Loucy (cell line): ENCODE measurements around the gene FGF12.
"Not testable (repeated sequence)": the region's sequence is repeated elsewhere in the genome, so short reads cannot be mapped to it uniquely, and the experiment has no call there.

ENCODE experiments used
- H2AFZ ChIP-seq: fragments of 200-600 bp; sonication (generic); 2 replicates; pipeline ENCODE4 v1.6.0; 2016; ENCODE audit warnings: antibody characterized with exemption, mild to moderate bottlenecking, low read length, moderate library complexity
- H3F3A ChIP-seq: fragments of 200-600 bp; 2 replicates; pipeline ENCODE4 v1.6.0; 2016; ENCODE audit warnings: antibody characterized with exemption, low read depth, mild to moderate bottlenecking
- H3K27me3 ChIP-seq: fragments of 200-600 bp; sonication (generic); 2 replicates; pipeline ENCODE4 v1.6.1; 2014; ENCODE audit warnings: low read length, mild to moderate bottlenecking; ENCODE audit not compliant: insufficient read depth, poor library complexity, severe bottlenecking
- H3K36me3 ChIP-seq: fragments of 200-600 bp; sonication (generic); 2 replicates; pipeline ENCODE4 v1.6.1; 2016; ENCODE audit warnings: low read length; ENCODE audit not compliant: insufficient read depth
- H3K4me1 ChIP-seq: fragments of 200-600 bp; sonication (generic); 2 replicates; pipeline ENCODE4 v1.5.1; 2014; ENCODE audit warnings: low read length, mild to moderate bottlenecking; ENCODE audit not compliant: insufficient read depth, poor library complexity, severe bottlenecking
- H3K4me2 ChIP-seq: fragments of 200-600 bp; sonication (generic); 2 replicates; pipeline ENCODE4 v1.6.0; 2014; ENCODE audit warnings: antibody characterized with exemption, low read length, low read depth, mild to moderate bottlenecking; ENCODE audit not compliant: poor library complexity, severe bottlenecking
- H3K4me3 ChIP-seq: fragments of 200-600 bp; sonication (generic); 2 replicates; pipeline ENCODE4 v1.5.1; 2014; ENCODE audit warnings: low read length, mild to moderate bottlenecking, mixed read lengths; ENCODE audit not compliant: poor library complexity, severe bottlenecking
- H3K79me2 ChIP-seq: fragments of 200-600 bp; sonication (generic); 2 replicates; pipeline ENCODE4 v1.6.1; 2014; ENCODE audit warnings: low read length; ENCODE audit not compliant: insufficient read depth
- H3K9ac ChIP-seq: fragments of 200-600 bp; sonication (generic); 2 replicates; pipeline ENCODE4 v1.6.0; 2014; ENCODE audit warnings: mild to moderate bottlenecking, low read depth, low read length, moderate library complexity; ENCODE audit not compliant: poor library complexity, severe bottlenecking
- H3K9me2 ChIP-seq: fragments of 200-600 bp; sonication (generic); replicated peaks from 2 replicates; pipeline ENCODE4 v1.6.1; 2016; ENCODE audit warnings: low read depth, low read length, mixed read lengths
- H3K9me3 ChIP-seq: fragments of 200-600 bp; sonication (generic); 2 replicates; pipeline ENCODE4 v1.6.1; 2014; ENCODE audit warnings: mild to moderate bottlenecking, antibody characterized with exemption, low read length, low read depth; ENCODE audit not compliant: insufficient read depth
- H4K20me1 ChIP-seq: fragments of 200-600 bp; sonication (generic); 2 replicates; pipeline ENCODE4 v1.6.0; 2014; ENCODE audit warnings: antibody characterized with exemption, low read length, mild to moderate bottlenecking; ENCODE audit not compliant: insufficient read depth, poor library complexity, severe bottlenecking
- CTCF ChIP-seq: fragments of 200-600 bp; sonication (generic); conservative IDR thresholded peaks from 2 replicates; pipeline ENCODE4 v1.5.1; 2014; ENCODE audit warnings: mild to moderate bottlenecking, antibody characterized with exemption, low read length
- EZH2phosphoT487 ChIP-seq: fragments of 200-600 bp; IDR thresholded peaks from 2 replicates; pipeline ENCODE4 v1.6.1; 2018; ENCODE audit warnings: antibody characterized with exemption, mild to moderate bottlenecking, moderate library complexity, borderline replicate concordance

Gene FGF12

GRCh38 chr3:192747746-192748145 lies 20.4 kb upstream of the FGF12 start:
- H3K9ac ChIP-seq: no peak overlapping the region
- H2AFZ ChIP-seq: no peak overlapping the region
- no peaks in the 10 kb centered on the region for H3F3A ChIP-seq
- H3K4me3 ChIP-seq: no peak overlapping the region
- no peaks in the 10 kb centered on the region for H3K36me3 ChIP-seq
- no peaks in the 10 kb centered on the region for H3K27me3 ChIP-seq
- no peak overlapping the region for H3K4me2 ChIP-seq
- H3K4me1 ChIP-seq: no peaks in the 10 kb centered on the region
- H3K9me2 ChIP-seq: no peaks in the 10 kb centered on the region
- H3K9me3 ChIP-seq: no peaks in the 10 kb centered on the region
- no peaks in the 10 kb centered on the region for H3K79me2 ChIP-seq
- H4K20me1 ChIP-seq: no peaks in the 10 kb centered on the region
- TF ChIP-seq CTCF (no peak), EZH2phosphoT487 (no peak)

GRCh38 chr3:192747145-192747544 lies 19.8 kb upstream of the FGF12 start:
- H3K9ac ChIP-seq: no peak overlapping the region
- no peak overlapping the region for H3K4me2 ChIP-seq
- H3K27me3 ChIP-seq: no peaks in the 10 kb centered on the region
- no peaks in the 10 kb centered on the region for H3K79me2 ChIP-seq
- H3K4me3 ChIP-seq: no peak overlapping the region
- H3F3A ChIP-seq: no peaks in the 10 kb centered on the region
- TF ChIP-seq CTCF (no peak), EZH2phosphoT487 (no peak)
- no peaks in the 10 kb centered on the region for H3K9me2 ChIP-seq
- no peaks in the 10 kb centered on the region for H3K4me1 ChIP-seq
- no peaks in the 10 kb centered on the region for H3K9me3 ChIP-seq
- no peaks in the 10 kb centered on the region for H4K20me1 ChIP-seq
- H3K36me3 ChIP-seq: no peaks in the 10 kb centered on the region
- H2AFZ ChIP-seq: no peak overlapping the region

- Histone ChIP-seq H3K9me2 (no peaks in the 10 kb centered on the region), H3K27me3 (no peaks in the 10 kb centered on the region), H2AFZ (no peak overlapping the region), H3K9ac (no peak overlapping the region), H3K36me3 (no peaks in the 10 kb centered on the region), H3K4me3 (no peak overlapping the region), H3K4me1 (no peaks in the 10 kb centered on the region), H3K4me2 (no peak overlapping the region), H4K20me1 (no peaks in the 10 kb centered on the region), H3K9me3 (no peaks in the 10 kb centered on the region), H3F3A (no peaks in the 10 kb centered on the region), H3K79me2 (no peaks in the 10 kb centered on the region)
- no peak for TF ChIP-seq EZH2phosphoT487
- no peak for TF ChIP-seq CTCF
Observed at GRCh38 chr3:192745150-192745549, 17.8 kb upstream of the FGF12 start.

- H3K27me3 ChIP-seq, H2AFZ ChIP-seq, H4K20me1 ChIP-seq, H3K9ac ChIP-seq, H3K9me3 ChIP-seq, H3K9me2 ChIP-seq, H3K4me1 ChIP-seq, H3F3A ChIP-seq, H3K79me2 ChIP-seq, H3K36me3 ChIP-seq, H3K4me3 ChIP-seq, H3K4me2 ChIP-seq: not testable (repeated sequence)
Observed at GRCh38 chr3:192744604-192745003, 17.3 kb upstream of the FGF12 start.
